GM18858 (cell line): ENCODE measurements around the gene ABCB9.
"Not testable (repeated sequence)": the region's sequence is repeated elsewhere in the genome, so short reads cannot be mapped to it uniquely, and the experiment has no call there.

Experiments used
- ATAC-seq: cut with Tn5 transposase; IDR thresholded peaks from one replicate; pipeline ENCODE4 v1.9.1; 2021; ENCODE audit not compliant: unreplicated experiment

The ABCB9 gene

DNA sequence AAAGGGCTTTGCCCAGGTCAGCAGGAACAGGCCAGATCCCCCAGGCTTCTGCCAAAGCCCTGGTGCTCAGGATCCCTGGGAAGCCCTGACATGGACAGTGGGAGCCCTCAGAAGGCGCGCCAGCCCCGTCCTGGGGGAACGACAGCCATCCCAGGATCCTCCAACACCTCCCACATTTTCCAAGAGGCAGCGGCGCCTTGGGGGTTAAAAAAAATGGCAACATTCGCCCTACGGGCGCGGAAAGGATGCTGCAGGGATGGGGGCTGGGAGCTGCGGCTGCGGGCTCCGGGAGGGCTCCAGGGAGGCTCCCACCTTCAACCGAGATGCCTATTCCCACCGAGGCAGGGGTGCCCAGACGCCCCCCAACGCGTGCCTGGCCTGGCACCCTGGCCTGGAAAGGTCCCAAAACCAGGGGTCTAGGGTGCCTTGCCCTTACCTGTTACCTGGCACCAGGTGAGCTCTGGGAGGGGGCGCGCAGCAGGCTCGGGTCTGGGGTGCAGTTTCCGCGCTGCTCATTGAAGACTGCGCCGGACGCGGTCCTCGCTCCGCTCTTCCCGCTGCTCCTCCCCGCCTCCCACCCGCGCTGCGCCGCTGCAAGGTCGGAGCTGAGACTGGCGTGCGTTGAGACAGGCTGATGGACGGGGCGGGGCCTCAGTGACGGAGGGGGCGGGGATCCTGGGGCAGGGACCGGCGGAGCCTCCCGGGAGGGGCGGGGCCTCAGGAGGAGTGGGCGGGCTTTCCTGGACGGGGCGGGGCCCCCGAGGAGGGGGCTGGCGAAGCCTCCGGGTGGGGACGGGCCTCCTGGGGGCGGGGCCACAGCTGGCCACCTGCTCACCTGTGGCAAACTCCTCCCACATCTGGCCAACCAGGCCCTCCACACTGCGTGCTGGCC is at the start of gene ABCB9:
TSS of gene ABCB9 (minus strand) at position 613 of the 892 bp plus-strand sequence. CDS start 6,228 bp downstream, outside the sequence.
- no peak for ATAC-seq

DNA sequence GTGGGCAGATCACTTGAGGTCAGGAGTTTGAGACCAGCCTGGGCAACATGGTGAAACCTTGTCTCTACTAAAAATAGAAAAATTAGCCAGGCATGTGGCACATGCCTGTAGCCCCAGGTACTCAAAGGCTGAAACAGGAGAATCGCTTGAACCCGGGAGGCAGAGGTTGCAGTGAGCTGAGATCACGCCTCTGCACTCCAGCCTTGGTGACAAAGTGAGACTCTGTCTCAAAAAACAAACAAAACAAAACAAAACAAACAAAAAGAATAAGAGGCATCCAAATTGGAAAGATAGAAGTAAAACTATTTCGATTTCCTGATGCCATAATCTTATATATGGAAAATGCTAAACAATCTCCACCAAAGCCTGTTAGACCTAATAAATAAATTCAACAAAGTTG is 48.2 kb upstream of the ABCB9 start:
- not testable (repeated sequence) for ATAC-seq

DNA sequence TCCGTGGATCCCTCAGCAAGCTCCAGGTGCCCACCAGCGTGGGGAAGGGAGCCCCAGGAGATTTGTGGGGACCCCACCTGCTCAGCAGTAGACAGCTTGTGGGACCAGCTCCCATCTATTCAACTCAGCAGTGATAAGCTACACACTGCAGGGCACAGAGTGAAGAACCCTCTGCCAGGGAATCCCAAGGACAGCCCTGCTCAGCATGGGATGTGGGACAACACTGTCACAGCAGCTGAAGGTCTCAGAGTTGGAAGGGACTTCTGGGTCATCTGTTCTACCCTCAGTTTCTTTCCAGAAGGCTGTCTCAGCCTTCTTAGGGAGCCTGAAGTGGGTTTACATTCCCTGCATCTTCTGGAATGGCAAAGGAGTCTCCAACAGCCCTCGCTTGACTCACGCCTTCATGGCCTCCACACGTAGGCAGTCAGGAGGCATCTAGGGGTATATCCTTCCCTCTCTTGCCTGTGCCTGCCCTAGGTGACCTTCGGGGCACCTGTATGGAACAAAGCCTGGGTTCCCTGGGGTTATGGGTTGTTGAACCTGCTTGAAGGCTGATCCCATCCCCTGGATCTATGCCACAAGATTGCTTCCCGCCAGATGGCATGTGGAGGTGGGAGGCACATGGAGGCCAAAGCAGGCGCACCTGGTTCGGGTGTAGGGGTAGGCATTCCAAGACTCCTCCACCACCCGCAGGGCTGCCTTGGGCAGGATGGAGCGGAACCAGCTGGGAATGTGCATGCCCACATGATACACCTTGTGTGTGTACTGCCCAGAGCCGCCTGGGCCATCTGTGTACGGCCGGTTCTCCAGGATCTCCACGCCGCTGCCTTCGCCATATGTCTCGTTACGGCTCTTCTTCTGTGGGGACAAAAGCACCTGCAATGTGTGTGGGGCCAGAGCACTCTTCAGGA is 47.2 kb upstream of the ABCB9 start:
- ATAC-seq = no peak

DNA sequence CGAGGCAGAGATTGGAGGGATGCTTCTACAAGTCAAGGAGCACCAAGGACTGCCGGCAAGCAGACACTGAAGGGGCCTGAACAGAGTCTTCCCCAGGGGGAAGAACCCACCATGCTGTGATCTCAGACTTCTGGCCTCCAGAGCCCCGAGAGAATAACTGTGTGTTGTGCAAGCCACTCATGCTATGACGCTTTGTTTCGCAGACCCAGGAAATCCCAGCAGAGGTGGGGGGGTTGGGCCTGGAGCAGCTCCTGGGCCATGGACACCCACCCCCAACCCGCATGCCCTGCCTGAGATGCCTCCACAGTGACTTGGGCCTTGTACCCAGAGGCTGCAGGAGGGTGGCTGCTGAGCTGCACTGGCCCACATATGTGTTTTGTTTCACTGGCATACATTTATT is 45.4 kb upstream of the ABCB9 start:
- ATAC-seq = no peak

DNA sequence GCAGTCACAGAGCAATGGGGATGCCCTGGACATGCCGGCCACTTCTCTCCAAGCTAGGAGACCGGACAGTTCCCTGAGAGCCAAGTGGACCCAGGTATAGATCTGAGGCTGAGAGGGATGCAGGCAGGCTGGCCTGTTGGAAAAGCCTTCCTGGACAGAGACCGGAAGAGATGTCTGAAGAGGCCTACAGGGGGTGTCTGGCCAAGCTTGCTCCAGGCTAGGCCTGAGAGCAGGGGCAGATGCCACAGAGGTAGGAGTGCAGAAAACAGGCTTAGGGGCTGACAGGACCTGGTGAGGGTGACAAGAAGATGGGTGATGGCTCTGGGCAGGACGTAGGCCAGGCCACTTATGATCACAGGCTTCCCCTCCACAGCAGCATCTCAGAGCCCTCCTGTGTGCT is 44.4 kb upstream of the ABCB9 start:
- no peak for ATAC-seq

DNA sequence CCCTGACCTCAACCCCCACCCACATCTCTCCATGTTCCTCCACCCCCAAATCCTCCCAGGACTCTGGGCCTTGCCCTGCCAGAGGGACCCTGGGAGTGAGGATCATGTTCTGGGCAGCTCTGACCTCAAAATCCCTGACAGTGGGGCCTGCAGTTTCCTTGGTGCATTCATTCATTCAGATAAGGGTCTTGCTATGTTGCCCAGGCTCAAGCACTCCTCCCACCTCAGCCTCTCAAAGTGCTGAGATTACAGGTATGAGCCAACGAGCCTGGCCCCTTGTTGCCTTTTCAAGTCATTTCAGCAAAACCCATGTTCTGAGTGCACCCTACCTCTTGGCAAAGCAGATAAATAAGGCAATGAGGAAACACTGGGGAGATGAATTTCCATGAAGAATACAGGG is 43.8 kb upstream of the ABCB9 start:
- no peak for ATAC-seq

DNA sequence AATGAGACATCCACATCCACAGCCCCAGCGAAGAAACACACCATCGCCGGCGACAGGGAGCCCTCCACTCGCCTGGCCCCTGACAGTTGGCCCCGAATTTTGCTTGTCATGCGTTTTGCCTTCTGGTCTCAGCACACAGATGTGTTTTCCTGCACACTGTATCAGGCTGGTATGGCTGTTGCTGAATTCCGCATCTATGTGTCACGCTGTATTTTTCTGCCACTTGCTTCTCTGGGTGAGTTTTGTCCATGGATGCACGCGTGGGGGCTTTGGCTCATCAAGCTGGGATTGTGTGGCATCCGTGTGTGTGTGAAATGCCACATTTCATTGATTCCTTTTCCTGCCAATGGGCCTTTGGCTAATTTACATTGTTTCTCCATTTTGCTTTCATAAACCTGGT is 40.7 kb upstream of the ABCB9 start:
- ATAC-seq = no peak

DNA sequence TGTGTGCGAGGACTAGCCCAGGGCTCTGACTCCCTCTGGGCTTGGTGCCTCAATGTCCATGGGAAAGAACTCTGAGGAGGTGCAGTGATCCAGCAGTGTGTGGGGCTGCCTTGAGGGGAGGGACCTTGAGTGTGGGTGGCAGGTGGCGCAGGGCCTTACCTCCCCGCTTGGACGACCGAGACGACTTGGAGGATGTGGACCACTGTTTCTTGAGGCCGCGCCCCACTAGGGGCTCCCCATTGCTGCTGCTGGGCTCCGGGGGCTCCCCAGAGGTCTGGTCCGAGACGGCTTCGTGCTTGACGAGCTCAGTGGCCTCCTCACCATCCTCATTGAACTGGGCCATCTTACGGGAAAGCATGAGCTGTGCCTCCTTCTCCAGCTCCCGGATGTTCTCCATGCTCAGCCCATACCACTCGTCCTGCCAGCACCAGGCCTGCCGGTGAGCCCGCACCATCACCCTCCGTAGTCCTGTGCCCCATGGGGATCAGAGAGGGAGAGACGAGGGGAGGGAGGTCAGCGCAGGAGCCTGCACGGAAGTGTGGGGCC is 38.9 kb upstream of the ABCB9 start:
- ATAC-seq = no peak

DNA sequence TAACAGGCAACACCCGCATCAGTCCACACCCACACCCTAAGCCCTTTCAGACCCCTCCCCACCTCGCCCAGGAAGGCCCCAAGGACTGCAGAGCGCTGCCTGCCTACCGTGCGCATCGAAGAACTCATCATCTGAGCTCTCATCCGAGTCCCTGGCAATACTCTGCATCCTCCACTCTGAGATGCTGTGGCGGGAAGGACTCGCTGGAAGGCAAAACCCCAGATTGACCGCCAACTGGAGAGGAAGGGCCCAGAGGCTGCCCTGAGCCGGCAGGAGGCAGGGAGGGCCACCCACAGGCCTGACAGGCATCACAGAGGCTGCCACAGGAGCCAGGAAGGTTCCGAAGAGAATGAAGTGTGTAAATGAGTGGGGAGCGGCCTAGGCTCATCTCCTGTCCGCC is 38.0 kb upstream of the ABCB9 start:
- no peak for ATAC-seq

DNA sequence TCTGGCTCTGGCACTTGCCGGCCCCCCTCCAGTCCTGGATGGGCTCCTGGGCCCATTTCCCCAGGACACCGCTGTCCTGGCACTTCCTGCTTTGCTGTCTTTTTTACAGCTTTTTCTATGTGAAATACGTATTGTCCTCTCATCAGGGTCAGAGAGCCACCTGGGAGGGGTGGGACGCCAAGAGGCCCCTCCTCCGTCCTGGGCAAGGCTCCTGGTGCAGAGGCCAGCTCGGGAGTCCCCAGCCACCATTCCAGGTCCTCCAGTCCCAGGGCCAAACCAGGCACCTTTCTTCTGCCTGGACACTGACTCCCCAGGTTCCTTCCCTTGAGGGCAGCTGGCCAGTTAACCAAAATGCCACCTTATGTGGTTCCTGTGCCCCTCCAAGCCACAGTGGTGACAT is 37.0 kb upstream of the ABCB9 start:
- ATAC-seq = no peak

DNA sequence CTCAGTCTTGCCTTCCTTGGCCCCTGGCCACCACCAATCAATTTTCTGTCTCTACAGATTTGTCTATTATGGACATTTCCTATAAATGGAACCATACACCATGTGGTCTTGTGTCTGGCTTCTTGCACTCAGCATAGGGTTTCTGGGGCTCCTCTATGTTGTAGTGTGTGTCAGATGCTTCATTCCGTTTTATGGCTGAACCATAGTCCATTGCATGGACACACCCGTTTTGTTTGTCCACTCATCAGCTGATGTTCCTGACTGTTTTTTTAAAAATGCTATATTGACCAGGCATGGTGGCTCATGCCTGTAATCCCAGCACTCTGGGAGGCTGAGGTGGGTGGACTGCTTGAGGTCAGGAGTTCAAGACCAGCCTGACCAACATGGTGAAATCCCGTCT is 35.2 kb upstream of the ABCB9 start:
- no peak for ATAC-seq

DNA sequence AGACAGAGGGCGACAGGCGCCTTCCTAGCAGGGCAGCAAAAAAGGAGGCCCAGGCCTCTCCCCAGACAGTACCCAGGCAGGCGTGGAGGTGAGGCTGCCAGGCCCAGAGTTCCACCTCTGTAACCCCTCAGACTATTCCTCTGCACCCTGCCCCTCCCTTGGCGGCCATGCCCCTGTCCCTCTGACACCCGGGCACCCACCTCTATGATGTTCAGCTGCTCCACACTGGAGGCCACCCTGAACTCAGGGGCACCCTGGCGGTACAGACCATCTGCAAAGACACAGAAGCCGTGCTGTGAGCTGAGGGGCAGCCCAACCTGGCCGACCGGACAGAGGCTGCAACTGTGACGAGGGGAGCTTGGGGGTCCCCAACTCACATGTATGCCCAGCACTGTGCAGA is 34.3 kb upstream of the ABCB9 start:
- ATAC-seq = no peak

DNA sequence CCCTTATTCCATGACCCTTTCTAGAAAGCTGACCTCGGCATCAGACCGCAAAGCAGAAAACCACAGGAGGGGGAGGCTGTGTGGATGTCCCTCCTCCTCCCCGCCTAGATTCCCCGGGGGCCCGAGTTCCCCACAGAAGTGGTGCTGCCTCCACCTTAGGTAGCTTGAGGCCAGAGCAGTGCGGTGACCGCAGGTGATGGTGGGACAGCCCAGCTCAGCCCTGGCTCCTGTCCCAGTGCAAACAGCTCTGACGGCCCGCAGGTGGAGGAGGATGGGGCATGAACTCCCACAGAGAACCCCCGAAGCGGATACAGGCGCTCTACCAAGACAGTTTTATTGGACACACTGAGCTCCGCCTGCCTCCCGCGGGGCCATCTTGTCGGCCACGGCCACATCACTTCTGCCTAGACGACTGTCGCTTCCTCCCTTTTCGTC is 33.7 kb upstream of the ABCB9 start:
- no peak for ATAC-seq

DNA sequence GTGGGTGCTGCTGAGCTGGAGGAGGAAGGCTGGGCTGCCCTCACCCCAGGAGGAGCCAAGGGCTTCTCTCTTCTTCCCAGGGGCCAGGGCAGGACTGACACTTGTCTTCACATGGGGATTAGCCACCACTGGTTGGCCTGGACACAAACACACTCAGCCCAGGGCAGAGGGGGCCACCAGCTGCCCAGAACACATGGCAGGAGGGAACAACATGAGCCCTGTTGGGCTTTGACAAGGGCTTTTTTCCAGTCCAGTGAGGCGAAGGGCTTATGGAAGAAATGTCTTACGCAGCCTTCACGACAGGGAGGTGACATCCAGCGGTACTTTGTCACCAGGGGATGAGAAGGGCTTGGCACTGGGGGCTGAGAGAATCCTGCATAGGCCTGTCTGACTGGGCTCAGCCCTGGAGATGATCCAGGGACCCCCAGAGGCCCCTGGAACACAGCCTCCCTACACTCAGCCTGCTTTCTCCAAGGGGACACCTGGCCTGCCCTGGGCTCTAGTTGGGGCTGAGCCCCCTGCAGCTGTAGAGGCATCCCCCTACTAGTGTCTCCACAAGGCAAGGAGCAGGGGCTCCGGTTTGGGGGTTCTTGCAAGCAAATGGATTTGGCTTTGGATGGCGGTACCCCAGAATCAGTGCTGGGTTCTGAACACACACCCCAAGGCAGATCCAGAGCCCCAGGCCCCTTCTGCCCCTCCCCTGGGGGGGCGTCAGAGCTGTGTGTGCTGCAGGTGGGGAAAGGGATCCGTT is 33.1 kb upstream of the ABCB9 start:
- ATAC-seq = no peak

DNA sequence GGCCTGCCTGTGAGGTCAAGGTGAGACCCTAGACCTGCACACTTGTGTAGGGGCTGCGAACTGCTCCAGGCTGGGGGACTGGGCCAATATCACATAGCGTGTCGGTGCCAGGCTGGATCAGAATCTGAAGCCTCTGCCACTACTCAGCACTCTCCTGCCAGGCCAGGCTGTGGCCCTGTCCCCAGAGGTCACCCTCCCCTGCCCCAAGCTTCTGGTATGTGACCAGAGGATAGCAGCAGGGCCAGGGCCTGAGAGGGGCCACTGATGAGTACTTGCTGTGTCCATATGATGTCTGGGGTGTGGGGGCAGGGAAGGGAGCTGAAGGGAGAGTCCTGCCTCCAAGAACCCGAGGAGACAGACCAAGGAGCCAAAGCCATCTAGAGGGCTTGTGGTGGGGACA is 32.1 kb upstream of the ABCB9 start:
- ATAC-seq = no peak

DNA sequence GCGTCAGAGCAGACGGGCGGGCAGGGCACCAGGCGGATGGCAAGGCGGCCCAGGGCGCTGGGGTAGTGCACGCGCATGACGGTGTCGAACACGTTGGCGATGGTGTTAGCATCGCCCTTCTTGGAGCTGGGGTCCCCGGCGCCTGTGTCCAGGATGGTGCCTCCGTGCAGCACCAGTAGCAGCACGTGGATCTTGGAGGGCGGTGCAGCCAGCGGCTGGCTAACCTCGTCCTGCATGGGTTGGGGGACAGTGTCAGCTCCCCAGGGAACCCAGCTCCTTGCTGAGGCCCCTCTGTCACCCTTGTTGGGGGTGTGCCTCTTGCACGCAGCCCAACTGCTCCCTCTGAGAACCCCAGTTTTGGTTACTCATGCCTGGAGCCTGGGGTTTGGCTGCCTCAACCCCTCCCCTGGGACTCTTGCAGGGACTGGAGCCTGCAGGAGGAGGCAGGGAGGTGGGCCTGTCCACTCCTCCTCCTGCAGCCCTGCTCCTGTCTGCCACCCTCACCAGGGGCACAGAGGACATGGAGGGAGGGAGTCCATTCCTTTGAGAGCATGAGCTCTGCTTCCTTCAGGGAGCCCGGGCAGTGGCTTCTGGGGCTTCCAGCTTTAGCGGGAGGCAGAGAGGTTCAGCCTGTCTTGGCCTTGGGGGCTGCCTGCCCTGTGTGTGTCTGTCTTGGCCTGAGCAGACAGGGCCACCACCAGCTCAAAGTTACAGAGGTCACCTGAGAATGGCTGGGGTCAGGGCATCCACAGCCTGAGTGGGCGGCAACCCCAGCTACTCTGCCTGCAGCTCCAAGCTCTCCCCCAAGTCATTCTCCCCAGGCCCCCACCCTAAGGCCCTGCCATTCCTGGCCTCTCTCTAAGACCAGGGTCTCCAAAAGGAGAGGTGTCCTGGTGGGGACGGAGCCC is 31.3 kb upstream of the ABCB9 start:
- ATAC-seq = no peak

DNA sequence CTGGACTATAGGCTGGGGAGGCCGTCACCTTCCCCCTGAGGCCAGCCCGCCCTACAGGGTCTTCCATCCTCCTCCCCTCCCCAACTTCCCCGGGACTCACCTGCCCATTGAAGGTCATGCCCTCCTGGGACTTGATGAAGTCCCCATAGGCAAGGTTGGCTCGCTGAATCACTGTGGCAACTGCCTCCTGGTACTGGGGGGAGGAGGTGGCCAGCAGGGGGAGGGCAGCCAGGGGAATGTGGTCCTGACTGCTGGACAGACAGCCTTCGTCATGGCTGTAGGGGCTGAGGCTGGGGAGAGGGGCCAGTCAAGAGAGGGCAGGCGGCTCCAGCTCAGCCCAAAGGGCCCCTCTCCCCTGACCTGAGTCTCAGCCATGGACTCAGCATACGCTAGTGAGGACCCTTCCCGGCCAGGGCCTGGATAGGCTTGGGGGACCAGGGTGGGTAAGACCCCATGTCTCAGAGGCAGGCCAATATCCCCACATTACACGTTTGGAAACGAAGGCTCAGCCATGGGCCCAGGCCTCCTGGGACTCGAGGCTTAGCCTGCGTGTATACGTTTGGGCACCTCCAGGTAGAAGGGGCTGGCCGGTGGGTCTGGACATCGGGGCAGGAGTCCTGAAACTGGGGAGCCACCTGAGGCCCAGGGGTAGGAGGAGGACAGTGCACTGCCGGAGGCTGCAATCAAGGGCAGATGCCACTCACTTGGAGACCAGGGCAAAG is 30.5 kb upstream of the ABCB9 start:
- ATAC-seq = no peak

DNA sequence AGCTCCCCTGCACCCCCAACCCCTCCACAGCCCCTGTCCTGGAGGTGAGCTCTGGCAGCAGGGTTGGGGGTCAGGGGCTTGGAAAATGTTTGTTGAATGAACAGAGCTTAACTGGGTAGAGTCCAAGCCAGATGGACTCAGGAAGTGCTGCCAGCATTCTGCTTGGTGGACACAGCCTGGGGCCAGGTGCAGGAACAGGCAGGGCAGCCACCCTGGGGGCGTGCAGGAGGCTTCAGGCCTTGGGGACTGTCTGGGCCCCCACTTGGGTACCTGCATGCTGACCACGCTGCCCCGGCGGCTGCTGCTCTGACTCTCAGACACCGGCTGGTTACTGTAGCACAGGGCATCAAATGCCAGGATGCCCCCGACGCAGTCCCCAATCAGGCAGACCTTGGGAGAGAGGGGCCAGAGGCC is 29.9 kb upstream of the ABCB9 start:
- ATAC-seq = no peak

DNA sequence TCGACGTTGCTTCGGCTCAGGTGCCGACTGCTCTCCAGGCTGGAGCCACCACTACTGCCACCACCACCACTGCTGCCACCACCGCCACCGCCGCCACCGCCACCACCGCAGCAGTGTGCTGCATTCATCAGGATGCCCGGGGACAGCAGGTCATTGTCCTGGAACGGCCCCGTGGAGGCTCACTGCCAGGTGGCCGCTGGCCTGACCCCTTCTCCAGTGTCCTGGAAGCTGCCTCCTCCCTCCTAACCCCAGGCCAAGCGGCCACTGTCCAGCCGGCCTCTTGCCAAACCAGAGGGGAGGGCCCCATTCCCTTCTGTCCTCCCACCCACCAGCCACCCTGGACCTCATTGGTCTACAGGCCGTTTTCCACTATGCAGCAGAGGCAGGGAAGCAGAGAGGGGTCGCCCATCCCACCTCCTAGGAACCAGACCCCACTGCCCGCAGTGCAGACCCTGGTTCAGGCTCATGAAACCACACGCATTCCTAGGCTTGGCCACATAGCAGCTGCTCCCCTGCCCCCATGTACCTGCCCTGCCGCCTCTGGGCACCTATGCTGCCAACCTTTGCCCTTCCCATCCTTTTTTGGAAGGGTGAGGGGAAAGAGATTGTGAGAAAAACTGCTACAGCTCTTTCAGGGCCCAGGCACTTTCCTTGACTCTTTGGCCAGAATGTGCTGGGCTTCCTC is 29.4 kb upstream of the ABCB9 start:
- no peak for ATAC-seq
